H1 (cell line): ENCODE results near the gene KLF7. TPM values are rescaled to one million over a fixed set of nuclear protein-coding genes. Genes with fewer than 3 reads are reported as not detected.

Experiments
- CTCF ChIA-PET: fragments of 300-600 bp; sonication (Branson Sonifier 250); formaldehyde crosslinking; loops from one replicate; lab custom pipeline; 2021; ENCODE audit not compliant: partially characterized antibody; lab: Charles Lee
- POLR2A ChIA-PET: fragments of 300-600 bp; sonication (Branson Sonifier 250); formaldehyde crosslinking; loops from one replicate; lab custom pipeline; 2021; ENCODE audit warnings: inconsistent platforms; ENCODE audit not compliant: partially characterized antibody; lab: Charles Lee
- DNase-seq, 2 experiments: peaks; one replicate each; pipeline versions ENCODE4 v3.0.0 to v3.0.0-alpha.2; 2010 to 2022; ENCODE audit warnings: low spot score in 2 of 2, low read depth in 1 of 2, mixed read lengths in 1 of 2
- FAIRE-seq: peaks from 2 replicates; lab custom pipeline; 2011; peaks lifted over from hg19 to GRCh38; lab: Jason Lieb, UNC
- H2AFZ ChIP-seq: 2 replicates; pipeline ENCODE4 v1.8.1; 2012; ENCODE audit warnings: low read length, inconsistent platforms
- H2AK5ac ChIP-seq: 2 replicates; pipeline ENCODE4 v1.6.1; 2013; ENCODE audit warnings: low read depth, low read length
- H2BK120ac ChIP-seq: replicated peaks from 2 replicates; pipeline ENCODE3; 2013; ENCODE audit warnings: low read depth, low read length, inconsistent platforms
- H2BK12ac ChIP-seq: 2 replicates; pipeline ENCODE4 v1.6.1; 2013; ENCODE audit warnings: low read depth, low read length
- H2BK15ac ChIP-seq: 2 replicates; pipeline ENCODE4 v1.6.1; 2013; ENCODE audit warnings: low read length
- H2BK20ac ChIP-seq: 2 replicates; pipeline ENCODE4 v1.6.1; 2013; ENCODE audit warnings: low read length
- H2BK5ac ChIP-seq: 2 replicates; pipeline ENCODE4 v1.6.1; 2013; ENCODE audit warnings: low read depth, low read length
- H3K14ac ChIP-seq: 2 replicates; pipeline ENCODE4 v1.6.1; 2013; ENCODE audit warnings: inconsistent platforms; ENCODE audit not compliant: insufficient read length
- H3K18ac ChIP-seq: 2 replicates; pipeline ENCODE4 v1.6.1; 2013; ENCODE audit warnings: low read length; ENCODE audit errors: extremely low read depth
- H3K23ac ChIP-seq: 2 replicates; pipeline ENCODE4 v1.6.1; 2013; ENCODE audit warnings: inconsistent platforms; ENCODE audit not compliant: insufficient read length
- H3K23me2 ChIP-seq: 2 replicates; pipeline ENCODE4 v1.6.1; 2013; ENCODE audit warnings: low read depth, low read length
- H3K27ac ChIP-seq: 2 replicates; pipeline ENCODE4 v1.6.1; 2011; ENCODE audit warnings: low read depth, low read length, inconsistent platforms
- H3K27me3 ChIP-seq, 4 experiments: replicated peaks in 1 of 4; 1 replicate in 1 of 4; 2 replicates in 3 of 4; pipeline versions ENCODE4 v1.6.1 to v1.8.1; 2011 to 2013; ENCODE audit warnings: low read length in 3 of 4, mild to moderate bottlenecking in 3 of 4, inconsistent platforms in 2 of 4, mixed read lengths in 2 of 4, moderate library complexity in 1 of 4; ENCODE audit not compliant: control insufficient read depth in 3 of 4, insufficient read depth in 3 of 4; ENCODE audit errors: extremely low read depth in 1 of 4
- H3K36me3 ChIP-seq, 4 experiments: 2 replicates each; pipeline versions ENCODE4 v1.6.1 to v1.8.1; 2011 to 2013; ENCODE audit warnings: mild to moderate bottlenecking in 4 of 4, low read length in 3 of 4, moderate library complexity in 2 of 4, control low read depth in 1 of 4, inconsistent platforms in 1 of 4; ENCODE audit not compliant: insufficient read depth in 4 of 4, control insufficient read depth in 2 of 4
- H3K4ac ChIP-seq: replicated peaks from 2 replicates; pipeline ENCODE3; 2013; ENCODE audit warnings: low read length, low read depth, mixed read lengths, inconsistent platforms; ENCODE audit not compliant: insufficient read length
- H3K4me1 ChIP-seq, 4 experiments: replicated peaks in 1 of 4; 1 replicate in 1 of 4; 2 replicates in 3 of 4; pipeline versions ENCODE4 v1.6.1 to v1.8.1; 2011 to 2013; ENCODE audit warnings: low read length in 3 of 4, inconsistent platforms in 2 of 4, mixed read lengths in 1 of 4; ENCODE audit not compliant: insufficient read depth in 4 of 4, control insufficient read depth in 3 of 4
- H3K4me2 ChIP-seq, 2 experiments: 2 replicates each; pipeline versions ENCODE4 v1.6.1 to v1.8.1; 2011 to 2013; ENCODE audit warnings: low read depth in 2 of 2, low read length in 2 of 2, control low read depth in 1 of 2, inconsistent platforms in 1 of 2, mild to moderate bottlenecking in 1 of 2; ENCODE audit not compliant: insufficient read depth in 1 of 2
- H3K4me3 ChIP-seq, 4 experiments: fragments of 200-600, 300-600 bp in 1 of 4; sonication (generic), shearing (Covaris generic), sonication (Bioruptor Twin) in 1 of 4; 2 replicates each; pipeline versions ENCODE4 v1.5.1 to v1.8.1; 2011 to 2016; ENCODE audit warnings: low read length in 4 of 4, low read depth in 3 of 4, control low read depth in 2 of 4, inconsistent platforms in 2 of 4, mild to moderate bottlenecking in 2 of 4, mixed read lengths in 1 of 4, moderate library complexity in 1 of 4; ENCODE audit not compliant: insufficient read depth in 2 of 4; ENCODE audit errors: extremely low read depth in 1 of 4
- H3K56ac ChIP-seq: replicated peaks from 2 replicates; pipeline ENCODE3; 2013; ENCODE audit warnings: low read depth, mild to moderate bottlenecking, mixed read lengths, low read length, inconsistent platforms; ENCODE audit not compliant: insufficient read length
- H3K79me1 ChIP-seq: 2 replicates; pipeline ENCODE4 v1.6.1; 2013; ENCODE audit warnings: low read depth, low read length, control low read depth
- H3K79me2 ChIP-seq, 2 experiments: 2 replicates each; pipeline versions ENCODE4 v1.6.1 to v1.8.1; 2012 to 2013; ENCODE audit warnings: low read length in 2 of 2, mild to moderate bottlenecking in 2 of 2, inconsistent platforms in 1 of 2; ENCODE audit not compliant: insufficient read depth in 2 of 2, control insufficient read depth in 1 of 2
- H3K9ac ChIP-seq, 4 experiments: replicated peaks in 1 of 4; 1 replicate in 1 of 4; 2 replicates in 3 of 4; pipeline versions ENCODE4 v1.6.1 to v1.8.1; 2011 to 2013; ENCODE audit warnings: low read depth in 3 of 4, low read length in 3 of 4, control low read depth in 2 of 4, mild to moderate bottlenecking in 2 of 4, moderate library complexity in 2 of 4, inconsistent platforms in 1 of 4; ENCODE audit errors: extremely low read depth in 1 of 4
- H3K9me3 ChIP-seq, 2 experiments: 2 replicates each; pipeline versions ENCODE4 v1.6.1 to v1.8.1; 2012 to 2013; ENCODE audit warnings: mild to moderate bottlenecking in 2 of 2, moderate library complexity in 2 of 2, control low read depth in 1 of 2, inconsistent platforms in 1 of 2, low read depth in 1 of 2, low read length in 1 of 2, mixed read lengths in 1 of 2; ENCODE audit not compliant: insufficient read depth in 2 of 2
- H4K20me1 ChIP-seq, 2 experiments: replicated peaks in 1 of 2; 2 replicates each; pipeline versions ENCODE3 to v1.8.1; 2011 to 2013; ENCODE audit warnings: inconsistent platforms in 2 of 2, low read length in 2 of 2, mild to moderate bottlenecking in 1 of 2; ENCODE audit not compliant: insufficient read depth in 2 of 2, control insufficient read depth in 1 of 2
- H4K5ac ChIP-seq: 2 replicates; pipeline ENCODE4 v1.6.1; 2013; ENCODE audit warnings: low read length, low read depth, mixed read lengths, inconsistent platforms; ENCODE audit not compliant: insufficient read length
- H4K8ac ChIP-seq: 2 replicates; pipeline ENCODE4 v1.8.0; 2013; ENCODE audit warnings: mild to moderate bottlenecking, moderate library complexity, low read length, inconsistent platforms; ENCODE audit not compliant: insufficient read depth; ENCODE audit errors: extremely low read depth
- H4K91ac ChIP-seq: replicated peaks from 2 replicates; pipeline ENCODE3; 2013; ENCODE audit warnings: low read length, mixed read lengths, inconsistent platforms; ENCODE audit not compliant: insufficient read length
- ASH2L ChIP-seq: fragments of 200-600, 300-600 bp; sonication (generic); IDR thresholded peaks from one replicate; pipeline ENCODE4 v1.7.1; 2017; ENCODE audit warnings: low read length
- BRCA1 ChIP-seq: IDR thresholded peaks from 2 replicates; pipeline ENCODE4 v1.6.1; 2012; ENCODE audit warnings: low read depth, low read length, improper control_type of control experiment
- CHD1 ChIP-seq: IDR thresholded peaks from 2 replicates; pipeline ENCODE4 v1.6.1; 2012; ENCODE audit warnings: low read depth, low read length, improper control_type of control experiment
- KDM4A ChIP-seq: IDR thresholded peaks from one replicate; pipeline ENCODE4 v1.7.1; 2012; ENCODE audit warnings: low read depth, mild to moderate bottlenecking, moderate library complexity, low read length, inconsistent platforms; ENCODE audit not compliant: severe bottlenecking
- MAFK ChIP-seq: IDR thresholded peaks from 2 replicates; pipeline ENCODE4 v1.6.1; 2012; ENCODE audit warnings: low read depth, mild to moderate bottlenecking, improper control_type of control experiment, low read length
- MAX ChIP-seq: IDR thresholded peaks from 2 replicates; pipeline ENCODE4 v1.6.1; 2012; ENCODE audit warnings: inconsistent platforms
- POU5F1 ChIP-seq: IDR thresholded peaks from 2 replicates; pipeline ENCODE4 v1.6.1; 2011; ENCODE audit warnings: low read depth, mild to moderate bottlenecking, low read length, moderate library complexity
- RNF2 ChIP-seq: fragments of 200-900, 300-1000 bp; sonication (generic); IDR thresholded peaks from 2 replicates; pipeline ENCODE4 v1.7.1; 2016; ENCODE audit warnings: borderline replicate concordance, low read depth, mild to moderate bottlenecking, antibody characterized with exemption, low read length; ENCODE audit not compliant: poor library complexity, severe bottlenecking; ENCODE audit errors: missing control alignments
- SIN3A ChIP-seq, 2 experiments: IDR thresholded peaks in 1 of 2; conservative IDR thresholded peaks in 1 of 2; 2 replicates each; pipeline ENCODE4 v1.6.1; 2011 to 2012; ENCODE audit warnings: low read length in 2 of 2, improper control_type of control experiment in 1 of 2, low read depth in 1 of 2, mild to moderate bottlenecking in 1 of 2
- USF2 ChIP-seq: IDR thresholded peaks from 2 replicates; pipeline ENCODE4 v1.6.1; 2011; ENCODE audit warnings: low read length, improper control_type of control experiment
- WGBS, 2 experiments: shearing (Covaris generic) in 1 of 2; methylation state at CpG; one replicate each; pipeline versions ENCODE4 v1.1.6 to v1.1.7; 2013 to 2015; ENCODE audit warnings: low lambda C conversion rate in 2 of 2, mixed read lengths in 2 of 2, inconsistent platforms in 1 of 2, low coverage in 1 of 2, missing lambda C conversion rate in 1 of 2; ENCODE audit not compliant: insufficient replicate concordance in 2 of 2, insufficient coverage in 1 of 2, insufficient read length in 1 of 2; ENCODE audit errors: extremely low coverage in 1 of 2, missing lambda C conversion rate in 1 of 2; 5-methylcytosine and 5-hydroxymethylcytosine counted together
- polyA plus RNA-seq, 7 experiments: library from polyadenylated mRNA; depleted of rRNA in 3 of 7; stranded (reverse) in 5 of 7; unstranded in 2 of 7; fragments of >200 nt in 5 of 7; fragments of 200-250 nt in 2 of 7; gene quantifications; 1 replicate in 5 of 7; 2 replicates in 1 of 7; 4 replicates in 1 of 7; pipeline versions ENCODE4 v1.2.1 to v1.2.3, GENCODE V29; 2011 to 2013; ENCODE audit warnings: missing spikeins in 2 of 7, mixed read lengths in 2 of 7
- total RNA-seq: library from RNA; stranded (reverse); fragmentation: NEBNext Ultra II Directional; extraction: Animal tissue kit (Norgen Biotek cat#: 25700); gene quantifications from 2 replicates; pipeline ENCODE4 v1.2.1, GENCODE V29; 2021

KLF7 gene
- total and polyA plus RNA-seq, 2 of the 8 experiments (the other 6 are each of a cell fraction or from before 2014, with no cell fraction given): 9.6 to 23.3 TPM

- no peaks in the 10 kb centered on the region for H3K79me1 ChIP-seq
- DNase-seq (no peak), FAIRE-seq (no peak)
- no peak overlapping the region for H3K23ac ChIP-seq
- H4K20me1 ChIP-seq: no peaks in the 10 kb centered on the region
- no peaks in the 10 kb centered on the region for H3K79me2 ChIP-seq
- H3K9me3 ChIP-seq: no peaks in the 10 kb centered on the region
- no peak overlapping the region for H2BK120ac ChIP-seq
- 92% methylated on average over 5 of the region's 5 CpGs; no CpG with 5 or more reads in 1 of the 2 experiments for WGBS, 2 experiments
- no peak overlapping the region for H2AK5ac ChIP-seq
- H3K4me3 ChIP-seq: no peak overlapping the region
- H3K27me3 ChIP-seq: no peaks in the 10 kb centered on the region
- no peak overlapping the region for H3K4me2 ChIP-seq
- H3K36me3 ChIP-seq: no peaks in the 10 kb centered on the region; a peak in 1 of 8 replicates
- no peak overlapping the region for H2BK20ac ChIP-seq
- H2BK12ac ChIP-seq: no peak overlapping the region
- H4K91ac ChIP-seq: no peak overlapping the region
- H3K56ac ChIP-seq: no peak overlapping the region
- no peak overlapping the region for H3K4ac ChIP-seq
- 0 out of 7 replicates have a peak, but pooled peaks cover 0 to 4% (median 0%) of the 10 kb centered on the region in 4 experiments for H3K4me1 ChIP-seq
- CTCF ChIA-PET: interaction anchor here (0.8 to 0.9 kb wide), 2 partner anchors 15 to 233 kb away, joined by 3 read pairs; no protein-coding TSS in a partner anchor
- H4K5ac ChIP-seq: no peak overlapping the region
- no peak overlapping the region for H2BK15ac ChIP-seq
- no peak overlapping the region for H3K18ac ChIP-seq
- no peak overlapping the region for H4K8ac ChIP-seq
- POLR2A ChIA-PET: interaction anchor here (1.0 kb wide), 1 partner anchor 58 kb away, joined by 3 read pairs; no protein-coding TSS in a partner anchor
- no peak overlapping the region for H3K9ac ChIP-seq
- H3K27ac ChIP-seq: no peak overlapping the region
- no peaks in the 10 kb centered on the region for H3K23me2 ChIP-seq
- H3K14ac ChIP-seq: no peak overlapping the region
- H2BK5ac ChIP-seq: no peak overlapping the region
- H2AFZ ChIP-seq: no peak overlapping the region
- TF ChIP-seq KDM4A (no peak), ASH2L (no peak), POU5F1 (no peak), SIN3A (conservative IDR thresholded peaks at IDR 0.05 in 1 of 2, IDR thresholded peaks at IDR 0.05 in 1 of 2; ENCODE audit: low read depth in 1 of 2, low read length in 2 of 2) (no peak), MAX (no peak), RNF2 (no peak), USF2 (no peak), MAFK (no peak), BRCA1 (no peak), CHD1 (no peak)
Observed at GRCh38 chr2:207067473-207067872, 98.3 kb downstream of the KLF7 start.
